Activated CD8-positive, alpha-beta memory T cell treated with anti-CD3 and anti-CD28 coated beads for 4 hours (primary cell): ENCODE measurements around the gene SMG5.
A peak's percentile ranks its signal among the peaks of the same experiment; 100 is the strongest.

Experiments
- DNase-seq, 2 donors: peaks; one replicate each; pipeline ENCODE4 v3.0.0-alpha.2; 2020; ENCODE audit warnings: low read depth in 2 of 2

SMG5 gene

DNA sequence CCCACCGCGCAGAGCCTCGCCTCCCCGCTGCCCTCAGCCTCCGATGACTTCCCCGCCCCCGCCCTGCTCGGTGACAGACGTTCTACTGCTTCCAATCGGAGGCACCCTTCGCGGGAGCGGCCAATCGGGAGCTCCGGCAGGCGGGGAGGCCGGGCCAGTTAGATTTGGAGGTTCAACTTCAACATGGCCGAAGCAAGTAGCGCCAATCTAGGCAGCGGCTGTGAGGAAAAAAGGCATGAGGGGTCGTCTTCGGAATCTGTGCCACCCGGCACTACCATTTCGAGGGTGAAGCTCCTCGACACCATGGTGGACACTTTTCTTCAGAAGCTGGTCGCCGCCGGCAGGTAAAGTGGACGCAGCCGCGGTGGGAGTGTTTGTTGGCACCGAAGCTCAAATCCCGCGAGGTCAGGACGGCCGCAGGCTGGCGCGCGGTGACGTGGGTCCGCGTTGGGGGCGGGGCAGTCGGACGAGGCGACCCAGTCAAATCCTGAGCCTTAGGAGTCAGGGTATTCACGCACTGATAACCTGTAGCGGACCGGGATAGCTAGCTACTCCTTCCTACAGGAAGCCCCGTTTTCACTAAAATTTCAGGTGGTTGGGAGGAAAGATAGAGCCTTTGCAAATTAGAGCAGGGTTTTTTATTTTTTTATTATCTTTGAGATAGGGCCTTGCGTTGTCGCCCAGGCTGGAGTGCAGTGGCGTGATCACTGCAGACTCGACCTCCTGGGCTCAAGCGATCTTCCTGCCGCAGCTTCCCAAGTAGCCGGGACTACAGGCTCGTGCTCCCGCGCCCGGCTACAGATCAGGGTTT is 69.6 kb downstream of the SMG5 start, which contains the start of gene PMF1:
Gene PMF1, plus strand, starts transcription at position 175 of the 811 bp plus-strand sequence. Its CDS starts 9 bp downstream, at position 184.
- peak; percentile 91 to 93 for DNase-seq

DNA sequence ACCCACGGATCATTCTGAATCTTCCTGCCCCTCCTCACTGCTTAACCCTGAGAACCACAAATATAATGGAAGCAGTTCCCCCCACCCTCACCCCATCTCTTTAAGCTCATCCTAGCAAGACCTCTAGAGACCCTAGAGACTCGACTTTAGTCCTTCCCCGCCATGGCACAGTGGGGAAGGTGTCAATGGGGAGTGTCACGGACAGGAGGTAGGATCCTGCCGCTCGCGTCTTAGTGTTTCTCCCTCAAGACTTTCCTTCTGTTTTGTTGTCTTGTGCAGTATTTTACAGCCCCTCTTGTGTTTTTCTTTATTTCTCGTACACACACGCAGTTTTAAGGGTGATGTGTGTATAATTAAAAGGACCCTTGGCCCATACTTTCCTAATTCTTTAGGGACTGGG is 70.5 kb downstream of the SMG5 start:
- DNase-seq = no peak

DNA sequence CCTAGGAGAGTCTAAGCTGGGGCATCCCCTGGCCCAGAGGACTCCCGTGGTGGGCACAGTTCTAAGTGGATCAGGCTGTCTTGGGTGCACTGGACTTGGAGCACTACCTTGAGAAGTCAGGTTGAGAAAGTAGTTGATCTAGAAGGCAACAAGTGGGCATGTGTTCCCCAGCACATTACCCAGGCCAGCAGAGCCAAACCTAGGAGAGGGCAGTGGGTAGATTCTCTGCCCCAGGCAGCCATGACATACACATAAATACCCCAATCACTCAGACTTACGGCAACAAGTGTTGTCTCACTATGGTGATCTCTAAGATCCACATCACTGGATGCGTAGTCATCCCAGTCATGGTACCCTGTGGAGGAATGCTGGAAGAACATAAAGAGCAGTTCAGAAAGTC is 71.4 kb downstream of the SMG5 start:
- DNase-seq = no peak

DNA sequence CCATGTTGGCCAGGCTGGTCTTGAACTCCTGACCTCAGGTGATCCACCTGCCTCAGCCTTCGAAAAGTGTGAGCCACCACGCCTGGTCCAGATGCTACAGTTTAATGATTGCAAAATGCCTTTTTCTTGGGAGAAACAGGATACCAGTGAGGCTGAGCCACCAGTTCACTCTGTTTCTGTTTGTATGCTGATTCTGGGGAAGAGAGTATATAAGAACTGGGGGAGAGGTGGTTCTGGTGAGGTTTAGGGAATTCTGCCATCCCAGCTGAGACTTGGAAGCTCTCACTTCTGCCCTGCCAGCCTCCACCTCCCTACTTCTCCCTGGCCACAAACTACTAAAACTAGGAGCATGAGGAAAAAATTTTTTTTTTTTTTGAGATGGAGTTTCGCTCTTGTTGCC is 77.9 kb downstream of the SMG5 start:
- DNase-seq = no peak

GRCh38 chr1:156203331-156203730 is 79.3 kb downstream of the SMG5 start:
- no peak for DNase-seq

GRCh38 chr1:156200044-156200443 is 82.6 kb downstream of the SMG5 start:
- no peak for DNase-seq
